Head of caudate nucleus (tissue), 42 donors: ENCODE results near the gene COL13A1.
A peak's percentile ranks its signal among the peaks of the same experiment; 100 is the strongest.

Experiments
- DNase-seq, 42 donors: peaks; one replicate each; pipeline versions ENCODE4 v3.0.0 to v3.0.0-alpha.2; 2020 to 2021; ENCODE audit warnings: mixed read lengths in 7 of 42
- intact Hi-C: fragments of 100-400 bp; cut with DNase I; formaldehyde crosslinking; loops from one replicate; pipeline ENCODE4 v1.15.0; 2022

Gene COL13A1

GRCh38 chr10:69913606-69914382, 112.1 kb downstream of the COL13A1 start:
- no peak for DNase-seq
- intact Hi-C loops: no loop called here

- peak; percentile 59 to 90 (median 78) for DNase-seq
- intact Hi-C loops: loop anchor here (5.0 kb wide), 1 partner anchor 272 kb away; no protein-coding TSS in a partner anchor
Observed at GRCh38 chr10:69914398-69915214, 112.9 kb downstream of the COL13A1 start.

- DNase-seq: no peak
- intact Hi-C loops: loop anchor here (5.0 kb wide), 1 partner anchor 273 kb away; no protein-coding TSS in a partner anchor
Observed at GRCh38 chr10:69915215-69915560, 113.5 kb downstream of the COL13A1 start.

GRCh38 chr10:69916118-69916517, 114.4 kb downstream of the COL13A1 start:
- no peak for DNase-seq
- intact Hi-C loops: loop anchor here (5.0 kb wide), 1 partner anchor 274 kb away; no protein-coding TSS in a partner anchor

GRCh38 chr10:69918036-69918435, 116.3 kb downstream of the COL13A1 start:
- intact Hi-C loops: loop anchor here (5.0 kb wide), 1 partner anchor 276 kb away; no protein-coding TSS in a partner anchor
- no peak for DNase-seq

- DNase-seq: no peak
- intact Hi-C loops: loop anchor here (5.0 kb wide), 1 partner anchor 277 kb away; no protein-coding TSS in a partner anchor
Observed at GRCh38 chr10:69919250-69919649, 117.5 kb downstream of the COL13A1 start.

GRCh38 chr10:69925111-69925510, 123.4 kb downstream of the COL13A1 start:
- intact Hi-C loops: no loop called here
- no peak for DNase-seq

GRCh38 chr10:69928339-69928738, 126.6 kb downstream of the COL13A1 start:
- intact Hi-C loops: no loop called here
- no peak for DNase-seq

GRCh38 chr10:69929575-69929974, 127.9 kb downstream of the COL13A1 start:
- no peak for DNase-seq
- intact Hi-C loops: no loop called here

- DNase-seq: no peak
- intact Hi-C loops: no loop called here
Observed at GRCh38 chr10:69934768-69935167, 133.1 kb downstream of the COL13A1 start.

GRCh38 chr10:69936091-69936490, 134.4 kb downstream of the COL13A1 start:
- peak in 23 of 42 donors; percentile 8 to 67 (median 27) for DNase-seq

GRCh38 chr10:69938541-69938991, 136.9 kb downstream of the COL13A1 start:
- no peak for DNase-seq
- intact Hi-C loops: no loop called here

More at GRCh38 chr10:69936091-69936490, 134.4 kb downstream of the COL13A1 start:
- intact Hi-C loops: no loop called here

- intact Hi-C loops: no loop called here
- no peak for DNase-seq
Observed at GRCh38 chr10:69939061-69939460, 137.4 kb downstream of the COL13A1 start.

- intact Hi-C loops: no loop called here
Observed at GRCh38 chr10:69939481-69939880, 137.8 kb downstream of the COL13A1 start.

GRCh38 chr10:69941730-69942129, 140.0 kb downstream of the COL13A1 start:
- DNase-seq: no peak
- intact Hi-C loops: no loop called here

More at GRCh38 chr10:69939481-69939880, 137.8 kb downstream of the COL13A1 start:
- no peak for DNase-seq

- intact Hi-C loops: no loop called here
- no peak for DNase-seq
Observed at GRCh38 chr10:69943292-69943820, 141.7 kb downstream of the COL13A1 start.

- intact Hi-C loops: no loop called here
Observed at GRCh38 chr10:69944761-69945160, 143.1 kb downstream of the COL13A1 start.

GRCh38 chr10:69948261-69948660, 146.6 kb downstream of the COL13A1 start:
- DNase-seq: no peak
- intact Hi-C loops: no loop called here

More at GRCh38 chr10:69944761-69945160, 143.1 kb downstream of the COL13A1 start:
- DNase-seq: no peak

GRCh38 chr10:69949770-69950169, 148.1 kb downstream of the COL13A1 start:
- no peak for DNase-seq
- intact Hi-C loops: no loop called here

- DNase-seq: no peak
- intact Hi-C loops: no loop called here
Observed at GRCh38 chr10:69951658-69952057, 150.0 kb downstream of the COL13A1 start.
